Measurements from ENCODE around the gene KNDC1.

The KNDC1 gene

DNA sequence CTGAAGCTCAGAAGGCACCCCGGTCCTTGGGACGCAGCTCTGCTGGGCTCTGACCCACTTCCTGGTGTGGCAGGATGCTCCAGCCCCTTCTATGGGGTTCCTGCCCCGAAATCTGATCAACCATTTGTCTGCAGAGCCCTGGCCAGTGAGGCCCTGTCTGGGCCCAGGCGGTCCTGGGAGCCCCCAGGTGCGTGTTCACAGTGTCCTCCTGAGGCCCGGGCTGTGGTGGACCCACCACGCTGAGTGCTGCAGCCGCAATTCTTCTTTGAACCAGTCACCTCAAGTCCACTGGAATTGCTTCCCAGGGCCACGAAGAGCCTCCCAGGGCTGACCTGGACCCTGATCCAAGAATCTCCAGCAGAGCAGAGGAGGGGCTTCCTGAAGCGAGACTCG lies 19.1 kb downstream of the KNDC1 start:
- no peak for DNase-seq

- DNase-seq, result no peak
Measured at GRCh38 chr10:133179651-133180050, 19.6 kb downstream of the KNDC1 start.

- no peak for DNase-seq
Measured at GRCh38 chr10:133180192-133180964, 20.4 kb downstream of the KNDC1 start.

- no peak for DNase-seq
Measured at GRCh38 chr10:133180965-133181639, 21.1 kb downstream of the KNDC1 start.

GRCh38 chr10:133182190-133182589 lies 22.2 kb downstream of the KNDC1 start:
- no peak for DNase-seq

DNA sequence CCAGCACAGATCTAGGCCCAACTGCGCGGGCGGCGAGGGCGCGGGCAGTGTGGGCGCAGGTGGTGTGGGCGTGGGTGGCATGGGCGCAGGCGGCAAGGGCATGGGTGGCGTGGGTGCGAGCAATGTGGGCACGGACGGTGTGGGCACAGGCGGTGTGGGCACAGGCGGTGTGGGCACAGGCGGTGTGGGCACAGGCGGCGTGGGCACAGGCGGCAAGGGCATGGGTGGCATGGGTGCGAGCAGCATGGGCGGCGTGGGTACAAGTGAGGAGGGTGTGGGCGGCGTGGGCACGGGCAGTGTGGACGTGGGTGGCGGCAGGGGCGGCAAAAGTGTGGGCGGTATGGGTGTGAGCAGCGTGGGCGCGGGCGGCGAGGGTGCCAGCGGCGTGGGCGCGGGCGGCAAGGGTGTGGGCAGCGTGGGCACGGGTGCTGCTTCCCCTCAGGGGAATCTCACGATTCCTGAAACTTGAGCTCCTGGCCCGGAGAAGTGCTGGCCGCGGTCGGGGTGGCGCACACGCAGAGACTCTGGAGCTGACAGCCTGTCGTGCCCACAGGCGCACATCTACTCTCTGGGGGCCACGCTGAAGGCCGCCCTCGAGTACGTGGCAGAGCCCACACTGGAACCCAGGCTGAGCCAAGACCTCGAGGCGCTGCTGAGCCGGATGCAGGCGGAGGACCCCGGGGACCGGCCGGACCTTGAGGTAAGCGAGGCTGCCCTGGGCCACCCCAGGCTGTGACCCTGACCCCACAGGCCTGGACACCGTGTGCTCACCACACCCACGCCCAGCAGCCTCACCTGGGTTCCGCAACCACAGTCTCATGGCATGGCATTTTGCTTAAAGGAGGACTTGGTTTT lies 23.0 kb downstream of the KNDC1 start:
- no peak for DNase-seq

DNA sequence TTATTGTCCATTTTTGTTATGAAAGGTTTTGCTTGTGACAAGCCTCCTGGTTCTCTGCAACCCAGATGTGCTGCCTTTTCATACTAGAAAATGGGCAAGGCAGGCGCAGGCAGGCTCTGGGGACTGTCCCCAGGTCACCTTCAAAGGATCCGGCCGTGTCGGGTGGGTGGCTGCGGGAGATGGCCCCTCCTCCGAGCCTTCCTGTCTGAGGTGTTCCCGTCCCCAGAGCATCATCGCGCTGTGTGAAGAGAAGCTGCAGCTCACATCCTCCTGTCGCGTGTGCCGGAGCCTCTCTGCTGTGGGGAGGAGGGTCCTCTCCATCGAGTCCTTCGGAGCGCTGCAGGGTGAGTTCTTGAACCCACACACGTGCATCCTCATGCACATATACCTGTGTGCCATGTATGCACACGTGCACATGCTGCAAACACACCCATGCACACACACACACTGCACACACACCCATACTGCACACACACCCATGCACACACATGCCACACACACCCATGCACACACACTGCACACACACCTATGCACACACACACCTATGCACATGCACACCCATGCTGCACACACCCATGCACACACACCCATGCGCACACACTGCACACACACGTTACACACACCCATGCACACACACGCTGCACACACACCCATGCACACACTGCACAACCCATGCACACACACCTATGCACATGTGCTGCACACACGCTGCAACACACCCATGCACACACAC lies 23.8 kb downstream of the KNDC1 start:
- DNase-seq, result no peak

DNA sequence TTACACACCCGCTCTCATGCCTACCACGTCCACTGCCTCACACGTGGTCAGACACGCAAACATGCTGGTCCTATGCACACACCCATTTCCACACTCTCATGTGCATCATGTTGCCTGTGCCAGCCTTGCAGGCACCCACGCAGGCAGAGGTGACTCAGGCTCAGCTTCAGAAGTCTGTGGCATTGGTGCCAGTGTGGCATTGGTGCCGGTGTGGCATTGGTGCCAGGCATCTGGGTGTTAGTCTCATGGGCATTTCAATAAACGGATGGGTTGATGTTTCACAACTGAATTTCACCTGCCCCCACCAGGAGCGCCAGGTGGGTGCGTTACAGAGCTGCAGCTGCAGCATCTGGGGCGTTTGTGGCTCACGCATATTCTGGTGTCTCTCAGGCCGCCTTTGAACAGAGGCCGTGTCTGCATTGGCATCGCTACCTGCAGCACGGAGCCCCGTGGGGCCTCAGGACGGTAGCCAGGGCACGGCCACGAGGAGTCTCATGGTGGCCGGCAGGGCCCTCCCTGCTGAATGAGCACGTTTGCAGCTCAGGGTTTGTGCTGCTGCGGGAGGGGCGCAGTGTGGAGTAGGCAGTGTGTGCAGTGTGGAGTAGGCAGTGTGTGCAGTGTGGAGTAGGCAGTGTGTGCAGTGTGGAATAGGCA lies 24.7 kb downstream of the KNDC1 start:
- DNase-seq, result no peak

DNA sequence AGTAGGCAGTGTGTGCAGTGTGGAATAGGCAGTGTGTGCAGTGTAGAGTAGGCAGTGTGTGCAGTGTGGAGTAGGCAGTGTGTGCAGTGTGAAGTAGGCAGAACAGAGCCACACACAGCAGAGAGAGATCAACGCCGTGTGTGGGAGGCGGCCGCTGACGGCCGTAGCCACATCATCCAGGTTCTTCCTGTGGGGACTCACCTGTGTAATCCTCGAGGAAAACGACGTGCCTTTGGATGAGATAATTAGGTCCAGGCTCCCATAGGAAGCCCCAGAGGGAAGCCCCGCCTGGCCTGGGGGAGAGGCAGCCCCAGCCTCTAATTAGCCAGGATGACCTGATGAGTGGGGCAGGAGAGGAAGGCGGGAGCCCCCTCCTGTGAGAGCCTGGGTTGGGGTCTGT lies 25.4 kb downstream of the KNDC1 start:
- DNase-seq, result no peak

- no peak for DNase-seq
Measured at GRCh38 chr10:133185916-133186315, 25.9 kb downstream of the KNDC1 start.

DNA sequence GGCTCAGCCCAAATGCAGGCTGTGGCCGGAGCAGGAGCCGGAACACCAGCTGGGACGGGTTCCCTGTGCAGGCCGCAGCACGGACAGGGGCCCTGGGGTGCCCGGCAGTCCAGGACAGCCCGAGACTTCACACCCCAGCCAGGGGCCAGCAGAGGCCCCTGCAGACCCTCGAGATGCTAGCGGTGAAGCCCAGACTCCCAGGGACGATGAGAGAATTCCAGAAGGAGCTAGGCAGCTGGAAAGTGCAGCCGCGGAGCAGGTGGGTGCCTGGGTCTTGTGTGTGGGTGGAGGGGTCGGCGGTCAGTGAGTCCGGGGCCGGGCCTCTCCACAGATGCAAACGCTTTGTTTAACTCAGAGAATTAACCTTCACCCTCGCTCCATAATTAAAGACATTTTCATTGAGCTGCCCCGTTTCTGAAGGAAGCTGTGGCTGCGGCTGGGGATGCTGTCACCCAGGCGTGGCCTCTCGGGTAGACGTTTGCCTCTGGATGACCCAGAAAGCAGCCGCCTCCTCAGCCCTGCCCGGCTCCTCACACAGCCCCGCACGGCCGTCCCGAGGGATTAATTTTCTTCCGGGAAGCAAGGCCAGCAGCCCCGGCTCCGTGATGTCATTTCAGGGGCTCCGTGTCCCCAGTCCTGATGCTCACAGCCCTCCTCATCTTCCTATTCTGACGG lies 26.5 kb downstream of the KNDC1 start:
- DNase-seq, result no peak

GRCh38 chr10:133187091-133187905 lies 27.3 kb downstream of the KNDC1 start:
- no peak for DNase-seq

DNA sequence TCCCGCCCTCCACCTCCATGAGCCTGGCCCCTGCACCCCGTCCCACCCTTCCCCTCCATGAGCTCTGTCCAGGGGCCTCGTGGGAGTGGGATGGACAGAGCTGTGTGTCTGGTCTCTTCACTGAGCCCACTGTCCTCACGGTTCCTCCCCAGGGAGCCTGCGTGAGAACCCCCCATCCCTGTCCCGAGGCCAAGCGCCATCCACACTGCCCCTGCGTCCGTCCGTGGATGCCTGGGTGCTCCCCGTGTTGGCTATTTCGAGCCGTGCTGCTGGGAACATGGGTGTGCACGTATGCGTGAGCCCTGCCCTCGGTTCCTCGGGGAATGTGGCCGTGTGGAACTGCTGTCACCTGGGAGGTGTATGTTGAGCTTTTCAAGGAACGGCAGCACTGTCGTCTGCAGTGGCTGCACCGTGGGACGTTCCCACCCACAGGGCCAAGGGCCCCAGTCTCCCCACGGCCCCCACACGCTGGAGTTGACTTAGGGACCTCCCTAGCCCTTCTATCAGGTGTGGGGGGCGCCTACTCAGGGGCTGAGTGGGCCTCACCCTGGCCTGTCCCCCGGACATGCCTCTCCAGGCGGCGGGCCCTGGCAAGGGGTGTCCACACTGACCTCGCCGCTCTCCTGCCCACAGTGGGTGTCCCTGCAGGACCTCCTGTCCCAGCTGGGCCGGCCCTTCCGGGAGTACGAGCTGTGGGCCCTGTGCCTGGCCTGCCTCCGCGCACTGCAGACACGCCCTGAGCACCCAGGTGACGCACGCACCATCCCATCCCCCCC lies 28.1 kb downstream of the KNDC1 start:
- DNase-seq, result no peak

- no peak for DNase-seq
Measured at GRCh38 chr10:133189256-133189655, 29.2 kb downstream of the KNDC1 start.

- no peak for DNase-seq
Measured at GRCh38 chr10:133189726-133190125, 29.7 kb downstream of the KNDC1 start.

DNA sequence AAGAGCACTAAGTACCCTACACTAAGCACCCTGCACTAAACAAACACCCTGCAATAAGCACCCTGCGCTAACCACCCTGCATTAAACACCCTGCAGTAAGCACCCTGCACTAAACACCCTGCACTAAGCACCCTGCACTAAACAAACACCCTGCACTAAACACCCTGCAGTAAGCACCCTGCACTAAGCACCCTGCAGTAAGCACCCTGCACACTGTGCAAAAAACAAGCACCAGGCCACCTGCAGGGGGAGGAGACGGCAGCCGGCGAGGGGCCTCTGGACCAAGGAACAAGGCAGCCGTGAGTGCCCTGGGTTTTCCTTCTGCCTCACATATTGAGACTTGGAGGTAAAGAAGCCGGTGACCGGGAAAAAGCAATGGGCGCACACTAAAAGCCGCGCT lies 30.2 kb downstream of the KNDC1 start:
- DNase-seq, result no peak

DNA sequence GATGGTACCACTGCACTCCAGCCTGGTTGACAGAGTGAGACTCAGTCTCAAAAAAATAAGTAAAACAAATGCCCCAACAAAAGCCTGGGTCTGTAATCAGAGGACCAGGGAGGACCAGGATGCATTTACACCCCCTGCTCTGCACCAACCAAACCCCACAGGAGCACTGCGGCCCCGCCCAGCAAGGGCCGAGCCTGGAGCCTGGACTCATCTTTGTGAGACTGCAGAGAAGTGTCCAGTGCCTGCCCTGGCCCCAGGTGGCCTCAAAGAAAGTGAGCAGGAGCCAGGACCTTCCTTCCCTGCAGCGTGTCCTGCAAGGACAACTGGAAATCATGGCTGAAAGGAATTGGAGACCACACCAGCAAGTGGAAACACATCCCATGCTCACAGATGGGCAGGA lies 31.6 kb downstream of the KNDC1 start:
- DNase-seq, result no peak

- no peak for DNase-seq
Measured at GRCh38 chr10:133194151-133194550, 34.1 kb downstream of the KNDC1 start.

GRCh38 chr10:133195096-133195495 lies 35.1 kb downstream of the KNDC1 start:
- no peak for DNase-seq

- DNase-seq, result no peak
Measured at GRCh38 chr10:133195611-133196010, 35.6 kb downstream of the KNDC1 start.
